HEK293 (cell line): ENCODE results near the gene PRPH2.

Experiments
- BCL11A ChIP-seq: fragments of 450-650 bp; formaldehyde crosslinking; IDR thresholded peaks from 2 replicates; pipeline ENCODE4 v1.5.1; 2016; ENCODE audit warnings: low read depth, missing biosample characterization, missing genetic modification characterization
- BCL11B ChIP-seq: fragments of 450-650 bp; formaldehyde crosslinking; IDR thresholded peaks from 2 replicates; pipeline ENCODE4 v1.5.1; 2016; ENCODE audit warnings: low read depth, missing biosample characterization, missing genetic modification characterization
- GLI2 ChIP-seq: fragments of 450-650 bp; formaldehyde crosslinking; IDR thresholded peaks from 2 replicates; pipeline ENCODE4; 2017; ENCODE audit warnings: missing biosample characterization, missing genetic modification characterization, low read depth, borderline replicate concordance
- GLIS2 ChIP-seq: fragments of 450-650 bp; formaldehyde crosslinking; IDR thresholded peaks from 2 replicates; pipeline ENCODE4 v1.5.1; 2016; ENCODE audit warnings: missing biosample characterization, missing genetic modification characterization
- HOXC10 ChIP-seq: sonication (generic); formaldehyde crosslinking; IDR thresholded peaks from 2 replicates; pipeline ENCODE4 v1.8.1; 2023; ENCODE audit warnings: mild to moderate bottlenecking, missing genetic modification reagents
- KLF1 ChIP-seq: fragments of 450-650 bp; formaldehyde crosslinking; IDR thresholded peaks from 2 replicates; pipeline ENCODE4 v1.5.1; 2016; ENCODE audit warnings: missing biosample characterization, missing genetic modification characterization
- REPIN1 ChIP-seq: fragments of 450-650 bp; formaldehyde crosslinking; IDR thresholded peaks from 2 replicates; pipeline ENCODE4 v1.5.1; 2017; ENCODE audit warnings: missing biosample characterization, missing genetic modification characterization, low read depth
- SALL2 ChIP-seq: fragments of 450-650 bp; formaldehyde crosslinking; IDR thresholded peaks from 2 replicates; pipeline ENCODE4 v1.5.0; 2017; ENCODE audit warnings: missing biosample characterization, mild to moderate bottlenecking, missing genetic modification characterization, borderline replicate concordance
- SCRT1 ChIP-seq: fragments of 450-650 bp; formaldehyde crosslinking; IDR thresholded peaks from 2 replicates; pipeline ENCODE4 v1.5.1; 2016; ENCODE audit warnings: missing biosample characterization, missing genetic modification characterization, borderline replicate concordance
- SETDB1 ChIP-seq: IDR thresholded peaks from one replicate; pipeline ENCODE4 v1.6.1; 2017; ENCODE audit warnings: mild to moderate bottlenecking, low read length, moderate library complexity, mixed read lengths; ENCODE audit not compliant: insufficient read length
- WT1 ChIP-seq: fragments of 450-650 bp; formaldehyde crosslinking; IDR thresholded peaks from 2 replicates; pipeline ENCODE4 v1.5.1; 2016; ENCODE audit warnings: missing biosample characterization, missing genetic modification characterization
- YY1 ChIP-seq: fragments of 450-650 bp; formaldehyde crosslinking; IDR thresholded peaks from 2 replicates; pipeline ENCODE4 v1.5.1; 2018; ENCODE audit warnings: missing biosample characterization, missing genetic modification characterization
- ZBTB1 ChIP-seq: fragments of 450-650 bp; formaldehyde crosslinking; IDR thresholded peaks from 2 replicates; pipeline ENCODE4 v1.5.1; 2016; ENCODE audit warnings: missing biosample characterization, missing genetic modification characterization
- ZBTB8A ChIP-seq: fragments of 450-650 bp; formaldehyde crosslinking; IDR thresholded peaks from 2 replicates; pipeline ENCODE4 v1.5.1; 2016; ENCODE audit warnings: missing biosample characterization, missing genetic modification characterization
- ZFP41 ChIP-seq: fragments of 450-650 bp; formaldehyde crosslinking; IDR thresholded peaks from 2 replicates; pipeline ENCODE4 v1.5.1; 2016; ENCODE audit warnings: missing biosample characterization, missing genetic modification characterization, borderline replicate concordance
- ZNF114 ChIP-seq: fragments of 450-650 bp; formaldehyde crosslinking; IDR thresholded peaks from 2 replicates; pipeline ENCODE4 v1.5.0; 2017; ENCODE audit warnings: missing biosample characterization, missing genetic modification characterization
- ZNF133 ChIP-seq: fragments of 450-650 bp; formaldehyde crosslinking; IDR thresholded peaks from 2 replicates; pipeline ENCODE4 v1.5.1; 2016; ENCODE audit warnings: missing biosample characterization, missing genetic modification characterization
- ZNF174 ChIP-seq: fragments of 450-650 bp; formaldehyde crosslinking; IDR thresholded peaks from 2 replicates; pipeline ENCODE4 v1.5.0; 2017; ENCODE audit warnings: missing biosample characterization, mild to moderate bottlenecking, missing genetic modification characterization
- ZNF19 ChIP-seq: fragments of 450-650 bp; formaldehyde crosslinking; IDR thresholded peaks from 2 replicates; pipeline ENCODE4; 2016; ENCODE audit warnings: missing biosample characterization, missing genetic modification characterization, low read depth
- ZNF223 ChIP-seq: fragments of 450-650 bp; formaldehyde crosslinking; IDR thresholded peaks from 2 replicates; pipeline ENCODE4 v1.5.1; 2016; ENCODE audit warnings: missing biosample characterization, missing genetic modification characterization
- ZNF341 ChIP-seq: fragments of 450-650 bp; formaldehyde crosslinking; IDR thresholded peaks from 2 replicates; pipeline ENCODE4; 2016; ENCODE audit warnings: low read depth, missing biosample characterization, missing genetic modification characterization
- ZNF37A ChIP-seq: fragments of 450-650 bp; IDR thresholded peaks from 2 replicates; pipeline ENCODE4 v1.5.1; 2018; ENCODE audit warnings: missing biosample characterization, missing genetic modification characterization
- ZNF433 ChIP-seq: fragments of 450-650 bp; formaldehyde crosslinking; IDR thresholded peaks from 2 replicates; pipeline ENCODE4 v1.5.1; 2016; ENCODE audit warnings: missing biosample characterization, missing genetic modification characterization, low read depth
- ZNF529 ChIP-seq: fragments of 450-650 bp; formaldehyde crosslinking; IDR thresholded peaks from 2 replicates; pipeline ENCODE4 v1.5.1; 2017; ENCODE audit warnings: missing genetic modification characterization, missing biosample characterization; ENCODE audit not compliant: insufficient replicate concordance
- ZNF548 ChIP-seq: fragments of 450-650 bp; formaldehyde crosslinking; IDR thresholded peaks from 2 replicates; pipeline ENCODE4 v1.5.1; 2016; ENCODE audit warnings: missing biosample characterization, missing genetic modification characterization
- ZNF560 ChIP-seq: fragments of 450-650 bp; formaldehyde crosslinking; IDR thresholded peaks from 2 replicates; pipeline ENCODE4 v1.5.1; 2017; ENCODE audit warnings: missing biosample characterization, missing genetic modification characterization, borderline replicate concordance
- ZNF561 ChIP-seq: fragments of 450-650 bp; IDR thresholded peaks from 2 replicates; pipeline ENCODE4 v1.5.1; 2018; ENCODE audit warnings: missing biosample characterization, missing genetic modification characterization, borderline replicate concordance
- ZNF600 ChIP-seq: fragments of 450-650 bp; formaldehyde crosslinking; IDR thresholded peaks from 2 replicates; pipeline ENCODE4 v1.5.1; 2016; ENCODE audit warnings: missing biosample characterization, missing genetic modification characterization
- ZNF610 ChIP-seq: fragments of 450-650 bp; formaldehyde crosslinking; IDR thresholded peaks from 2 replicates; pipeline ENCODE4 v1.5.1; 2016; ENCODE audit warnings: missing biosample characterization, missing genetic modification characterization, borderline replicate concordance
- ZNF660 ChIP-seq: fragments of 450-650 bp; IDR thresholded peaks from 2 replicates; pipeline ENCODE4 v1.5.1; 2018; ENCODE audit warnings: missing biosample characterization, mild to moderate bottlenecking, missing genetic modification characterization
- ZNF747 ChIP-seq: fragments of 450-650 bp; formaldehyde crosslinking; IDR thresholded peaks from 2 replicates; pipeline ENCODE4 v1.5.1; 2016; ENCODE audit warnings: missing biosample characterization, missing genetic modification characterization
- ZNF785 ChIP-seq: fragments of 450-650 bp; formaldehyde crosslinking; IDR thresholded peaks from 2 replicates; pipeline ENCODE4 v1.5.1; 2016; ENCODE audit warnings: missing biosample characterization, missing genetic modification characterization
- ZSCAN23 ChIP-seq: fragments of 450-650 bp; formaldehyde crosslinking; IDR thresholded peaks from 2 replicates; pipeline ENCODE4 v1.5.1; 2016; ENCODE audit warnings: missing biosample characterization, missing genetic modification characterization
- ZXDB ChIP-seq: fragments of 450-650 bp; formaldehyde crosslinking; IDR thresholded peaks from 2 replicates; pipeline ENCODE4 v1.5.1; 2016; ENCODE audit warnings: missing biosample characterization, missing genetic modification characterization
- TF ChIP-seq, protein P1 (sequence below): fragments of 450-650 bp; formaldehyde crosslinking; IDR thresholded peaks from 2 replicates; pipeline ENCODE4 v1.5.1; 2016; ENCODE audit warnings: missing biosample characterization, missing genetic modification characterization
- TF ChIP-seq, protein P2 (sequence below): fragments of 450-650 bp; formaldehyde crosslinking; IDR thresholded peaks from 2 replicates; pipeline ENCODE4 v1.5.1; 2016; ENCODE audit warnings: missing biosample characterization, missing genetic modification characterization
- TF ChIP-seq, protein P3 (sequence below): sonication (generic); formaldehyde crosslinking; IDR thresholded peaks from 2 replicates; pipeline ENCODE4 v1.8.1; 2022; ENCODE audit warnings: mild to moderate bottlenecking, moderate library complexity, missing genetic modification reagents
- TF ChIP-seq, protein P4 (sequence below): fragments of 450-650 bp; formaldehyde crosslinking; IDR thresholded peaks from 2 replicates; pipeline ENCODE4 v1.5.1; 2016; ENCODE audit warnings: missing biosample characterization, missing genetic modification characterization

PRPH2 gene

DNA sequence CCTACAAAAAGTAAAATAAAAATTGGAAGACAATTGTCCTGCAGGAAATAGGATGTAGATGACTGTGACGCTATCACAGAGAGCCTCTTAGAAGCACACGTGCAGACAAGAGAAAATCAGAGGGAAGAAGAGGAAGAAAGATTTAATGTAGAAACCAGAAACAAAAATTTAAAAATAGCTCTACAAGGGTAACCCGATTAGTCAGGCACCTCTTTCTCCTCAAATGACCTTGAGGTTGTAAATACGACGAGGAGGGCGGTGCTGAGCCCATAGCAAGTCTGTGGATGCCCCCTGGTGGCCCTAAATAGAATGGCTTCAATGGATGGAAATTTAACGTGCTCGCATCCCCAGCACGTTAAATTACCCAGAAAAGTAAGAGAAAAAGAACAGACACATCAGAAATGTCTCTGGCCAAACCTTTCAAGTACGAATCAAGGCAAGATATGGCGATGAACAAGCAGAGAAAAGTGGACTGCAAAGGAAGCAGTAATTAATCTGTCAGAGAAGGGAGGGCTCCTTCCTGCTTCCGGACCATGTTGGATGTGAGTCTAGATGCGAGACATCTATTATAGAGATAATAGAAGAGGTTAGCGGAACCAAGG, 4.2 kb upstream of the PRPH2 start (continued):
- TF ChIP-seq GLIS2 (tag by site-specific recombination): no peak
- no peak for TF ChIP-seq SETDB1
- TF ChIP-seq REPIN1 (tag by site-specific recombination): no peak
- TF ChIP-seq ZNF433 (tag by site-specific recombination): no peak
- TF ChIP-seq, protein P1, sequence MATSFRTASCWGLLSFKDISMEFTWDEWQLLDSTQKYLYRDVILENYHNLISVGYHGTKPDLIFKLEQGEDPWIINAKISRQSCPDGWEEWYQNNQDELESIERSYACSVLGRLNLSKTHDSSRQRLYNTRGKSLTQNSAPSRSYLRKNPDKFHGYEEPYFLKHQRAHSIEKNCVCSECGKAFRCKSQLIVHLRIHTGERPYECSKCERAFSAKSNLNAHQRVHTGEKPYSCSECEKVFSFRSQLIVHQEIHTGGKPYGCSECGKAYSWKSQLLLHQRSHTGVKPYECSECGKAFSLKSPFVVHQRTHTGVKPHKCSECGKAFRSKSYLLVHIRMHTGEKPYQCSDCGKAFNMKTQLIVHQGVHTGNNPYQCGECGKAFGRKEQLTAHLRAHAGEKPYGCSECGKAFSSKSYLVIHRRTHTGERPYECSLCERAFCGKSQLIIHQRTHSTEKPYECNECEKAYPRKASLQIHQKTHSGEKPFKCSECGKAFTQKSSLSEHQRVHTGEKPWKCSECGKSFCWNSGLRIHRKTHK (tag by site-specific recombination): no peak
- TF ChIP-seq ZNF548 (tag by site-specific recombination): no peak
- TF ChIP-seq, protein P2, sequence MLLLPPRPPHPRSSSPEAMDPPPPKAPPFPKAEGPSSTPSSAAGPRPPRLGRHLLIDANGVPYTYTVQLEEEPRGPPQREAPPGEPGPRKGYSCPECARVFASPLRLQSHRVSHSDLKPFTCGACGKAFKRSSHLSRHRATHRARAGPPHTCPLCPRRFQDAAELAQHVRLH (tag by site-specific recombination): no peak
- no peak for TF ChIP-seq HOXC10 (CRISPR knock-in tag)
- peak; percentile 60 for TF ChIP-seq WT1 (tag by site-specific recombination)
- TF ChIP-seq BCL11A (tag by site-specific recombination): no peak
- TF ChIP-seq ZNF610 (tag by site-specific recombination): no peak
- TF ChIP-seq ZBTB1 (tag by site-specific recombination): no peak
- no peak for TF ChIP-seq ZNF529
- TF ChIP-seq ZNF37A (tag by site-specific recombination): no peak
- TF ChIP-seq YY1 (tag by site-specific recombination): no peak
- peak; percentile 19; the same call in 1 of the 2 replicates for TF ChIP-seq ZNF600 (tag by site-specific recombination)
- TF ChIP-seq ZNF560 (tag by site-specific recombination): no peak
- no peak for TF ChIP-seq ZSCAN23
- TF ChIP-seq, protein P3, sequence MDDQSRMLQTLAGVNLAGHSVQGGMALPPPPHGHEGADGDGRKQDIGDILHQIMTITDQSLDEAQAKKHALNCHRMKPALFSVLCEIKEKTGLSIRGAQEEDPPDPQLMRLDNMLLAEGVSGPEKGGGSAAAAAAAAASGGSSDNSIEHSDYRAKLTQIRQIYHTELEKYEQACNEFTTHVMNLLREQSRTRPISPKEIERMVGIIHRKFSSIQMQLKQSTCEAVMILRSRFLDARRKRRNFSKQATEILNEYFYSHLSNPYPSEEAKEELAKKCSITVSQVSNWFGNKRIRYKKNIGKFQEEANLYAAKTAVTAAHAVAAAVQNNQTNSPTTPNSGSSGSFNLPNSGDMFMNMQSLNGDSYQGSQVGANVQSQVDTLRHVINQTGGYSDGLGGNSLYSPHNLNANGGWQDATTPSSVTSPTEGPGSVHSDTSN (CRISPR knock-in tag): no peak
- peak; percentile 44 for TF ChIP-seq KLF1 (tag by site-specific recombination)
- no peak for TF ChIP-seq GLI2 (tag by site-specific recombination)
- TF ChIP-seq, protein P4, sequence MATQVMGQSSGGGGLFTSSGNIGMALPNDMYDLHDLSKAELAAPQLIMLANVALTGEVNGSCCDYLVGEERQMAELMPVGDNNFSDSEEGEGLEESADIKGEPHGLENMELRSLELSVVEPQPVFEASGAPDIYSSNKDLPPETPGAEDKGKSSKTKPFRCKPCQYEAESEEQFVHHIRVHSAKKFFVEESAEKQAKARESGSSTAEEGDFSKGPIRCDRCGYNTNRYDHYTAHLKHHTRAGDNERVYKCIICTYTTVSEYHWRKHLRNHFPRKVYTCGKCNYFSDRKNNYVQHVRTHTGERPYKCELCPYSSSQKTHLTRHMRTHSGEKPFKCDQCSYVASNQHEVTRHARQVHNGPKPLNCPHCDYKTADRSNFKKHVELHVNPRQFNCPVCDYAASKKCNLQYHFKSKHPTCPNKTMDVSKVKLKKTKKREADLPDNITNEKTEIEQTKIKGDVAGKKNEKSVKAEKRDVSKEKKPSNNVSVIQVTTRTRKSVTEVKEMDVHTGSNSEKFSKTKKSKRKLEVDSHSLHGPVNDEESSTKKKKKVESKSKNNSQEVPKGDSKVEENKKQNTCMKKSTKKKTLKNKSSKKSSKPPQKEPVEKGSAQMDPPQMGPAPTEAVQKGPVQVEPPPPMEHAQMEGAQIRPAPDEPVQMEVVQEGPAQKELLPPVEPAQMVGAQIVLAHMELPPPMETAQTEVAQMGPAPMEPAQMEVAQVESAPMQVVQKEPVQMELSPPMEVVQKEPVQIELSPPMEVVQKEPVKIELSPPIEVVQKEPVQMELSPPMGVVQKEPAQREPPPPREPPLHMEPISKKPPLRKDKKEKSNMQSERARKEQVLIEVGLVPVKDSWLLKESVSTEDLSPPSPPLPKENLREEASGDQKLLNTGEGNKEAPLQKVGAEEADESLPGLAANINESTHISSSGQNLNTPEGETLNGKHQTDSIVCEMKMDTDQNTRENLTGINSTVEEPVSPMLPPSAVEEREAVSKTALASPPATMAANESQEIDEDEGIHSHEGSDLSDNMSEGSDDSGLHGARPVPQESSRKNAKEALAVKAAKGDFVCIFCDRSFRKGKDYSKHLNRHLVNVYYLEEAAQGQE (tag by site-specific recombination): no peak
- no peak for TF ChIP-seq ZFP41
- TF ChIP-seq ZBTB8A (tag by site-specific recombination): 0 out of 2 replicates have a peak, but pooled peaks have one; percentile 10
- no peak for TF ChIP-seq ZNF341 (tag by site-specific recombination)
- no peak for TF ChIP-seq SCRT1
- TF ChIP-seq SALL2 (tag by site-specific recombination): no peak
- no peak for TF ChIP-seq ZNF114 (tag by site-specific recombination)
- TF ChIP-seq ZNF785 (tag by site-specific recombination): no peak
- no peak for TF ChIP-seq BCL11B (tag by site-specific recombination)
- TF ChIP-seq ZNF747 (tag by site-specific recombination): no peak
- no peak for TF ChIP-seq ZNF561 (tag by site-specific recombination)
- no peak for TF ChIP-seq ZNF174
- TF ChIP-seq ZXDB (tag by site-specific recombination): no peak
- no peak for TF ChIP-seq ZNF133 (tag by site-specific recombination)
- TF ChIP-seq ZNF223 (tag by site-specific recombination): no peak
- no peak for TF ChIP-seq ZNF19 (tag by site-specific recombination)
- peak; percentile 56; the same call in 1 of the 2 replicates for TF ChIP-seq ZNF660 (tag by site-specific recombination)
